Raji (cell line): ENCODE measurements around the gene CNBP.

Experiments used
- POLR2A ChIP-seq: IDR thresholded peaks from 2 replicates; pipeline ENCODE4 v1.6.1; 2011; ENCODE audit warnings: low read depth, low read length, control low read depth; ENCODE audit not compliant: insufficient read depth

CNBP gene

DNA sequence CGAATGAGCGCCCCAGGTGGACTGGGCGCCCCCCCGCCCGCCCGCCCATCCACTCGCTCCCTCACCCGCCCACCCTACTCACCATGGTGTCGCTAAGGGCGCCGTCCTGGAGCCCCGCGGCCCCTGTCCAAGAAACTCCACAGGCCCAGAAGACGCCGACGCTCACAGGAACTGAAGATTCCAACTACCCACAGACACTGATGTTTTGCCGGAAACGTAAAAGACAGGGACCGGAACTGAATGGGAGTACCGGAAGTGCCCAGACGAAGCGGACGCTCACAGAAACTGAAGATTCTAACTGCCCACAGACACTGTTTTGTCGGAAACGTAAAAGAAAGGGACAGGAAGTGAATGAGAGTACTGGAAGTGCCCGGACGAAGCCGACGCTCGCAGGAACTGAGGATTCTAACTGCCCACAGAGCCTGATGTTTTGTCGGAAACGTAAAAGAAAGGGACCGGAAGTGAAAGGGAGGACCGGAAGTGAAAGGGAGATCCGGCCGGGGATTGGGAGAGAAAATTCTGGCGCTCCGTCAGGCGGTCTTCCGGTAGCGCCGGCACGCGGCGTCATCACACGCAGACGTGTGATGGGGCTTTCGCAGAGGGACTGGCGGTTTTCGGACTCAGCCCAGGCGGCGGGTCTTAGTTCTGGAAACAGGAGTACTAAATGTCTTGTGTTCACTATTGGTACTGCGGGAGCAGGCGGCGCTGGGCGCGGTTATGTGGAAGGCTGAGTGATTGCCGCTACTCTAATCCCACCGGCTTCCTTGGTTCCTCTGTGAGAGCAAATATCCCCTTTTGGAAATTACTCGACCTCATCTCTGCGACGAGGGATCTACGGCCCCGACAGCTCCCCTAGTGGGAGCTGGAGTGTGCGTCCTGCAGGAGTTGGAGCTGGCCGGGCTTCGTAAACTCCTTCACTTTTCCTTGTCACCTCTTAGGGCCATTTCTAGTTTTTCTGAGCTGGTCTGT lies 22.5 kb downstream of the CNBP start, which contains the start of gene ISY1:
Gene ISY1 (minus strand): TSS at position 173 of the 969 bp plus-strand sequence. CDS start 88 bp downstream, at position 85.
- TF ChIP-seq POLR2A, result peak; percentile 92

DNA sequence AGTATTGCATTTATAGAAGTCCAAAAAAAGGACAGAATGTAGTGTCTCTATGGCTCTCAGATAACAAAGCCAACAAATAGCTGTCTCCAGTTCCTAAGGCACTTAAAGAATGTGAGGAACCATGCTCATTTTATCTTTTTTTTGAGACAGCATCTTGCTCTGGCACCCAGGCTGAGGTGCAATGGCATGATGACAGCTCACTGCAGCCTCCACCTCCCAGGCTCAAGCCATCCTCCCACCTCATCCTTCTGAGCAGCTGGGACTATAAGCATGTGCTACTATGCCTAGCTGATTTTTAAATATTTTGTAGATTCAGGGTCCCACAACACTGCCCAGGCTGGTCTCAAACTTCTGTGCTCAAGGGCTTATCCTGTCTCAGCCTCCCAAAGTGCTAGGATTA lies 38.9 kb downstream of the CNBP start:
- no peak for TF ChIP-seq POLR2A

DNA sequence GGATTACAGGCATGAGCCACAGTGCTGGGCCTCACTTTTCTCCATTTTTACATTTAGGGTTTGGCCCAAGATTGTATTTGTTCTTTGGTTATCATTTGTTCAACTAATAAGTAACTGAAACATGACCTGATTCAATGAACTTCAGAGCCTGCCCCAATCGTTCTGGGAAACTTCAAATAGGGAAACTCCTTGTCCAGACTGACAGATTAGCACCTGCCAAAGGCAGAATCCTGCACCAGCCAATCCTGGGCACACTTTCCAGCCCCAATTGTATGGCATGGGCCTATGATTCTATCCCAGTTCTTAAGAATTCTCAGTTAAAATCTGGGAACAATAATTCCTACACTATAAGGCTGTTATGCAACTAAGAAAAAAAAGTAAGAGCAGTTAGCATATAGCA lies 43.8 kb downstream of the CNBP start:
- TF ChIP-seq POLR2A, result no peak

DNA sequence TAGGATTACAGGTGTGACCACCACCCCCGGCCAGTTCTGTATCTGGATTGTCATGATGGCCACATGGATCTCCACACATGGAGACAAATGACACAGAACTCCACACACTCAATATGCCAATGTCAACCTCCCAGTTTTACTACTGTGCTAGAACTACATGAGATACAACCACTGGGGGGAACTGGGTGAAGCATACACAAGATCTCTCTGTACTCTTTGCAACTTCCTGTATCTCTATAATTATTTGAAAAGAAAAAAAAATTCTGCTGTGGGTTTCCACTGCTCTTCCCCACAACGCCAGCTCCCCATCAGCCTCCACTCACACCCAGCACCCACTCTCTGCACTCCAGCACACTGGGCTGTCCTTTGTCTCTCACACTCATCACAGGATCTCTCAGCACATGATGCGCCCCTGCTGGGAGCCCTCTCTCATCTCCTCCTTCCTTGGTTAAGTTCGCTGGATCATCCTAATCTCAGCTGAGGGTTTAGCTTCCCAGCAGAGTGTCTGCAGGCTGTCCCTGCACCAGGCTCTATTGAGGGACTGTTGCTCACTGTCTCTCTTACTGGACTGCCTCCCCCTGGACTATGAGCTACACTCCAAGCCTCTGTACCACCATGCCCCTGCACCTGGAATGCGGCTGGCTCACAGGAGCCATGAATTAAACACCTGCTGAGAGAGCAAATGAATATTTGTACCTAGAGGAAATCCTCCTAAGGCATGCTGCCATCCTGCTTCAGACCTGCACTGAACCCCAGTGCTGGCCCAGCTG lies 51.4 kb downstream of the CNBP start:
- TF ChIP-seq POLR2A, result no peak

DNA sequence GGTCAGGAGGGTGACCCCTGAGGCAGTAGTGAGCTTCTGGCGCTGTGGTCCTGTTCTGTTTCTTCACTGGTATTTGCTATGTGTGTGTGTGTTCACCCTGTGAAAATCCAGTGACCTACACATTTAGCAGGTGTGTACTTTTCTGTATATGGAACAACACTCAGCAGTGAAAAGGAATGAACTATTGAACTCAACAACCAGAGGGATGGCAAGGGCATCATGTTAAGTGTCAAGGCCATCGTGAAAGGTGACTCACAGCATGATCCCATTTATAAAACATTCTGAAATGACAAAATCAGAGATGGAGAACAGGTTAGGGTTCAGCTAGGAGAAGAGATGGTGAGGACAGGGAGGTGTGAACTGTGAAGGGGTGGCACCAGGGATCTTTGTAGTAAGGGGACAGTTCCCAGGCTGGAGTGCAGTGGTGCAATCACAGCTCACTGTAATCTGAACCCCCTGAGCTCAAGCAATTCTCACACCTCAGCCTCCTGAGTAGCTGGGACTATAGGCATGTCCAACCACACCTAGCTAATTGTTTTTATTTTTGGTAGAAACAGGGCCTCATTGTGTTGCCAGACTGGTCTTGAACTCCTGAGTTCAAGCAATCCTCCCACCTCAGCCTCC lies 52.1 kb downstream of the CNBP start:
- TF ChIP-seq POLR2A, result no peak

DNA sequence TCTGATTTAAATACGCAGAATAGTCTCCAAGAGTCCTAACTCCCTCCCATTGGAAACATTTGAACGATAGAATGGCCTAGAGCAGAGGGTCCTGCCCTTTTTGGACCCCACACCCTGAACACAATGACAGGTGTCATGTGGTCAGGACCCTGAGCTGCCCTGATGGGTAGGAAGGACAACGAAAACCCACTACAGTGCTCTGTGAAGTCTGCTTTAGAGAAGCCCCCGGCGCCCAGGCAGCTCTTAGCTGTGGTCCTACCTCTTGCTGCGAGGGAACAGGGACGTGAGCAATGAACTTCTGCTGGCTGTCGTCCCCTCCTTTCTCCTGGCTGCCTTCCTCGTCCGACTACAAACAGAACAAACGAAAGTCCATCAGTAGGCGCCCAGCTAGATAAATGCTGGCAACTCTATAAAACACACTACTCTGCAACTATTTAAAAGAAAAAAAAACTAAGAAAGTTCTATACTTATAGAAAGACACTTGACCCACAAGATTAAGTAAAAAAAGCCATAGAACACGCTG lies 53.3 kb downstream of the CNBP start:
- TF ChIP-seq POLR2A, result no peak

DNA sequence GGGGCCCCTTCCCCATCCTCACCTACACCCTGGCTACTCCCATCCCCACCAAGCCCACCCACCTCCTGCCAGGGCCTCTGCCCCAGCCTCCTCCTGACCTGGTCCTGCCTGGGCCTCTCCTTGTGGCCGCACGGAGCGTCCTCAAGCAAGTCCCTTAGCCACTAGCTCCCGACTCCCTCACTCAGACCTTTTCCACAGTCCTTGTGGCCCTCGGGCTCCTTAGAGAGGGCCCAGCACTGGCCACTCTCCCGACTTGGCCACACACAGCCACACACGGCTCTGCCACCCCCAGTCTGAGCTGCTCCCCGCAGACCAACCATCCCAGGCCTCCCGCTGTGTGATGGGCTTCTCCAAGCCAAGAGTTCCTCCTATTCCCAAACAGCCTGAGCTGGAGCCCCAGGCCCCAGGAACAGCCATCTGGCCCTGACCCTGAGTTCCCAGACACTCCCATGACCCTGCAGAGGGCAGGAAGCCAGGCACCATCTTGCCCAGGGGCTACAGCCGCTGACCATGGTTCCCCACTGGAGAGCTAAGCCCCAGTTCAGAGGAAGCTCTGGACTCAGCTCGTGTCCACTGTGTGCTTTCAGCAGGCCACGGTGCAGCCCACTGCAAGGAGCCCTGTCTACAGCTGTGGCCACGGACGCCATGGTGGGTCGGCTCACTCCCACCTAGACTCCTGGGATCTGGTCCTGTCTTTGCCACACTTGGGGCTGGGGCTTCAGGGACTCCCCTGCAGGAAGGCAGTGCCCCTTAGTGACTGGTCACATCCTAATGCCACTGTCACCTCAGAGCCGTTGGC lies 55.1 kb downstream of the CNBP start:
- no peak for TF ChIP-seq POLR2A

DNA sequence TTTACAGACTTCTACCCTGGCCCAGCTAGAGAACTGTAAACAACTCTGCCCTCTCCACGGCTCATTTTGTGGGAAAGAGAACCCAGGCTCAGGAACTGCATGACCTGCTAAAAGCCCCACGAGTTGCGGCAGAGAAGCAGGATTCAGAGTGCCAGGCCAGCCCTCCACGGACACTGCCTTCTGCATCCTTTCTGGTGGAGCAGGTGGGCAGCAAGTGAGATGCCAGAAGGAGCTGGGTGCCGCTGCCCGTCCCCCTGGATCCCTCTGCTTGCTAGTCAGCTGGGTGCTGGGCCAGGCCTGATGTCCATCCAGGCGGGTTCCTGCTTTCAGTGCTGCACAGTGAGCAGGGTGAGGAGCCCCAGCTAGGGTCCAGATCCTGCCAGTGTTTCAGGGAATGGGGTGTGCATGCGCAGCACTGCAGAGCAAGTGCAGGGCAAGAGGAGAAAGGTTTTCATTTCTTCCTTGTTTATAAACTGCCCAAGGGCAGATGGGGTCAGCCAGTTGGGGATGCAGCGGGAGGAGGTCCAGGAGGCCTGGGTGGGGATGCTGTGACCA lies 56.9 kb downstream of the CNBP start:
- TF ChIP-seq POLR2A, result no peak

DNA sequence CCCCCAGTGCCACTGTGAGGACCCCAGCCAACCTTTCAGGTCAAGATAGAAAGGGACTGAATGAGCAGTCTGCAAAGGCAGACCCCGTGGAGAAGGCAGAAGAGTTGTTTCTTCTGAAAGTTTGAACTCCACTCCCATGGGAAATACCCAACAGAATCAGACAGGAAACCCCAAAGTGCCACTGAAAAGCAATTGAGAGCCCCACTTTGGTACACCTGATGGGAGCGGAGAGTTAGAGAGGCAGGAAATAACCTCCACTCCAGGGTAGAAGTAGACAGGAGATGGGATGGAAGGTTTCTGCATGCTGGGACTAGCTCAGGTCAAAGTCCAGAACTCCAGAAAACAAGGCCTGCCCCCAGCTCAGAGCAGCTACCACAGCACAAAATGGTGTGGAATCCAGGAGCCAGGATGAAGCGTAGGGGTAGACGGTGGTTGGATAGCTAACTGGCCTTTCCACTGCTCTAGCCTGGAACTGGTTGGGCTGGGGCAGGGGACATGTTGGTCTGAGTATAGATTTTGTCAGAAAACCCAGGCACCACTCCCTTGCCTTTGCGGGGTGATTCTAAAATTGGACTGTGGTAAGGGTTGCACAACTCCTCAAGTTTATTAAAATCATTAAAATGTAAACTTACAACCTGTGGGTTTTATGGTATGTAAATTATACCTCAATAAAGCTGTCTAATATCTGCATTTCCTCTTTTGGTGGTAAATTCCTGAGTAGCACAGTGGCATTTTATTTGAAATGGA lies 60.2 kb downstream of the CNBP start:
- no peak for TF ChIP-seq POLR2A

DNA sequence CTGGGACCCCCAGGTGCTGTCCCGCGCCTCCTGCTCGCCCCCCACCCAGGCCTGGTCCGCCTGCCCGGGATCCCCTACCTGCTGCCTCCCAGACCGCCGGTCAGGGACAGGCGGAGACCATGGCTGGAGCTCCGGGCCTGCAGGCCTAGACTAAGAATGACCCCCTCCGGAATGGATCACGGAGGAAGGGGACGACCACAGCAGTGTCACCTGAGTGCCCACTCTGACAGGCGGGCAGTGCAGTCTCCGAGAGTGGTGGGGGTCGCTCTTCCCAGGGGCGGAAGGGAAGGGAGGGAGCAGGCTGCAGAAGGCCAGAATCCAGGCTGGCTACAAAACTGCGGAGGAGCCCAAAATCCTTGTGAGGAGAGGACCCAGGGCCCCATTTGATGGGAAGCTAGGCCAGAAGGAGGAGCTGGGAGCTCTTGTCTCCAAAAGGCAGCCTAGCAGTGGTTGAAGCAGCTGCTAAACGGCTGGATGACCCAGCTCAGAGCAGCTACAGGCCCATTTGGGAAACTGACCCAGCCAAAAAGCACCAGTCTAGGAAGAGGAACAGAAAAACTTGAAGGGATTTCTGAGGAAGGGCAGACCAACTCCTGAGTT lies 61.2 kb downstream of the CNBP start:
- TF ChIP-seq POLR2A, result no peak

DNA sequence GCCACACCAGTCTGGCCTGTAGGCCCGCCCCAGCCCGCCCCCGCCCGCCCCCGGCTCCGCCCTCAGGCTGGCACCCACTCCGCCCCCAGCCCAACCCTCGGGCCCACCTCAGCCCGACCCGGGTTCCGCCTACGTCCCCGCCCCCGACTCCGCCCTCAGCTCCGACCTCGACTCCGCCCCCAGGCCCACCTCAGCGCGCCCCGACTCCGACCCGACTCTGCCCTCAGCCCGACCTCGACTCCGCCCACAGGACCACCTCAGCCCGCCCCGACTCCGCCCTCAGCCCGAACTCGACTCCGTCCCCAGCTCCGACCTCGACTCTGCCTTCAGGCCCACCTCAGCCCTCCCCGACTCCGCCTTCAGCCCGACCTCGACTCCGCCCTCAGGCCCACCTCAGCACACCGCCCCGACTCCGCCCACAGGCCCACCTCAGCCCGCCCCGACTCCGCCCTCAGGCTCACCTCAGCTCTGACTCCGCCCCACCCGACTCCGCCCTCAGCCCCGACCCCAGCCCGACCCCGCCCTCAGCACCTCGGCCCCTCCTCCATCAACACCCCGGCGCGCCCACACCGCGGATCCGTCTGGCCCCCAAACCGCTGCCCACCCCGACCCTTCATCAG lies 61.8 kb downstream of the CNBP start, which contains the start of gene RAB43:
Gene RAB43 (minus strand): TSS at position 13 of the 620 bp plus-strand sequence. CDS start 315 bp downstream, outside the sequence.
- TF ChIP-seq POLR2A, result no peak

DNA sequence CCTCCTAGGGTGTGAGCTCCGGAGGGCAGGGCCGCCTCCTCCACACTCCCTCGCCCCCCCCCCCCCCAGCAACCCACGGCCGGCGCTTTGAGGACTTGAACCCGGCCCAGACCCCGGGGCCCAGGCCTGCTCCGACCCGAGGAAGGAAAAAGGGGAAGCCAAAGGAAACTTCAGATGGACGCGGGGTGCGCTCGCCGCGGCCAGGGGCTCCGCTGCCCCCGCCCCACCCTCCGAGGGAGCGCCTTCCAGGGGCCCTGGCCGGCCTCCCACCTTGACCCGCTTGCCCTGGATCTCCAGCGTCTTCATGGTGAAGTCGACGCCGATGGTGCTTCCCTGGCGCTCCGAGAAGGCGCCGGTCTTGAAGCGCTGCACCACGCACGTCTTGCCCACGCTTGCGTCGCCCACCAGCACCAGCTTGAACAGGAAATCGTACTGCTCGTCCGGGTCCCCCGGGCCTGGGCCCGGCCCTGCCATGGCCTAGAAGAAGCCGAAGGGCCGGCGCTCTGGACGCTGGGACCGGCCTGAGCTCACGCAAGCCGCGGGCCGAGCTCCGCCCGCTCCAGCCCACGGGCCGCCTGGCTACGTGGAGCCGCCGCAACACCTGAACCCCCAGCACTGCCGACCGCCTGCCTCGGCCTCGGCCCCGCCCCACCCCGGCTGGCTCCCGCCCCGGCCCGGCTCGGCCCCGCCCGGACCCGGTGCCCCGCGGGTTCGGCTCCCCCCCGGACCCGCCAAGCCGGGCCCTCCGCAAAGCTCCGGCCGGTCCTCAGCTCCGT lies 62.5 kb downstream of the CNBP start:
- TF ChIP-seq POLR2A, result no peak
